Measurements from ENCODE around the gene HOXA11. TPM values are rescaled to one million over a fixed set of nuclear protein-coding genes. Genes with fewer than 3 reads are reported as not detected.

HOXA11 gene
- polyA plus RNA-seq, 4 donors = 29.6 to 48.7 (median 43.5) TPM

DNA sequence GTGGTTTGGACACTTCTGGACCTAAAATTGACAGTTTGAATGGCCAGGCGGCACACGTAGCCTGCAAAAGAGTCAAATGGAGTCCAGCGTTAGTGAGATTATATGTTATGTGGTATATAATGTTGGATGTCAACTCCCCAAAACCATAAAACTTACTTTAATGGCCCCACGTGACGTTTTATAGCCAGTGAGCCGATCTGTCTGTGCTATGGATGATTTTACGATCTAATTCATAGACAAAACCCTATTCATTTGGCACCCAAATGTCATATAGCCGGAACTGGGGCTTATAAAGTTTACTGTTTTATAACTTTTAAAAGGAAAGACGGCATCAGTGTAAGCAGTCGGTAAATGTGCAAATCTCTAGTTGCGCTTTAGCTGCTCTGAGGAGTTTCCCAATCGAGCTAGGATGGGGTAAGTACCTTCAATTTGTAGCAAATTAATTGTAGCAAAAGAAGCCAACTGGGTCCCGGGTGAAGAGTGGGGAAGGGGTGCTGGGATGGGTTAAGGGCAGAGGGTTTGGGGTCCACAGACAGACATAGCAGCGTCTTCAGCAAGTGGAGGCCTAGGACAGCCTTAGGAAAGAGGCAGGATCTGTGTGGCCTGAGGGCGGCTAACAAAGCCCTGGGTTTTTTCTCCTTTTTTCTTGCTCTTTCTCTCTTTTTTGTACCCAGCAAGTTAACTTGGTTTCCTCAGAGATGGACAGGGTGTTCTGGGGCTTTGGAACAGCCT, 44.7 kb downstream of the HOXA11 start:
- no peak for DNase-seq (ENCODE audit: low read depth in 4 of 4, low spot score in 2 of 4)

DNA sequence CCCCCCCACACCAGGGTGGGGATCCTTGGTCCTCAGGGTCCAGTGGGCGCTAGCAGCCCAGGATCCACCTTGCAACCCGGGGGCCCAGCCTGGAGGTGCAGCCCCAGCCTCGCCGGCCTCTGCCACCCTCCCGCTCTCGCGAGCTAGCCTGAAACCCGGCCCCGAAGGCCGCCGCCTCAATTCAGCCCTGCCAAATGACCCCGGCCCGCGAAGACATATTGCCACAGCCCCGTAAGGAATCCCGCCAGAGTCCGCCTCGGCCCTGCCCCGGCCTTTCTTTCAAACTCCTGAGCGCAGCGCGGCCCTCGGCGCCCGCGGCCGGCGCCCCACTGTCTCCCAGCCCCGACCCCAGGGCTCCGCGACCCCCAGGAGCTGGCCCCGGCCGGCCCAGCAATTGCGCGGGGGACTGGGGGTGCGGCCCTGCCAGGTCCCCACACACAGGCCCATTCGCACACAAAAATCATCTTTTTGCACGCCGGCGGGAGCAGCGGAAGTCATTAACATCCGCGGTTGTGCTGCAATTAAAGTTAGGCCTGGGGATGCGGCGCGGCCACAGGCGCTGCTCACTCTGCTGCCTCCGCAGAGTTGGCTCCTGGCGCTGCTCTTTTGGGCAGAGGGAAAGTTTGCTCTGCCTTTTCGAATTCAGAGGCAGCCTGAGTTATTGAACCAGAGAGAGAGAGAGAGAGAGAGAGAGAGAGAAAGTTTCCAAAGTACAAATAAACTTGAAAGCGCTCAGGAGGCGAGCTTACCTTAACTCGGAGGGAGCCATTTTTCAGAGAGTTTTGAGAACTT, 45.5 kb downstream of the HOXA11 start:
- no peak for DNase-seq (ENCODE audit: low read depth in 4 of 4, low spot score in 2 of 4)

DNA sequence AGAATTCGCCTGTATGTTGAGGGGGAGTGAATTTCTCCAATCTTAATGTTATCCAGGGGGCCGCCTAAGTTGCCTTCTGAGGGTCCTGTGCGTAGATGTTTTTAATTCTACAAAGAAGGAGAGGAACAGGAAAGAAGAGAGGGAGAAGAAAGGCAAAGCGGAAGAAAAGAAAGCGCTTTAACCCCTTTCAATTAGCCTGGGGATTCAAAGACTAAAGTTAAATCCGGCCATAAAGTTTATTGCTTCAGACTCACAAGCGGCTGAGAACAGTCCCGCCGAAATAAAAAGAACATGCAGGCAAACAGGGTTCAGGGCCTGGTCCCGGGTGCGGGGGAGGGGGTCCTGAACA, 46.1 kb downstream of the HOXA11 start:
- DNase-seq (ENCODE audit: low read depth in 4 of 4, low spot score in 2 of 4) = no peak

DNA sequence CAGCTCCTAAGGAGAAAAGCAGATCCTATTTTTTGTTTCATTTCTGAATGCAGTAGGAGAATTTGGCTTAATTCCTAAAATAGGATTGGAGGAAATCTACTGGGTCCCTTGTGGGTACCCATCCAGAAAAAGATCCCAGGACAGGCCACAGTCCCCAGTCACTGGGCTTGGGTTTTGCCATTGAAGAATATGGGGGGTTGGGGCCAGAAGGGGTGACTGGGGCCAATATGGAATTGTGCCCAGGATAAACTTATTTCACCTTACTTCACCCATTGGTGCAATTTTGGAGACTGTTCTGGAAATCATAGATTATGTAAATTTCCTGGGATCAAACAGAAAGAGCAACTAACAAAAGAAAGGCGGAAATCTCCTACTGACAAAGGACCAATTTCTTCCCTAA, 46.6 kb downstream of the HOXA11 start:
- no peak for DNase-seq (ENCODE audit: low read depth in 4 of 4, low spot score in 2 of 4)

DNA sequence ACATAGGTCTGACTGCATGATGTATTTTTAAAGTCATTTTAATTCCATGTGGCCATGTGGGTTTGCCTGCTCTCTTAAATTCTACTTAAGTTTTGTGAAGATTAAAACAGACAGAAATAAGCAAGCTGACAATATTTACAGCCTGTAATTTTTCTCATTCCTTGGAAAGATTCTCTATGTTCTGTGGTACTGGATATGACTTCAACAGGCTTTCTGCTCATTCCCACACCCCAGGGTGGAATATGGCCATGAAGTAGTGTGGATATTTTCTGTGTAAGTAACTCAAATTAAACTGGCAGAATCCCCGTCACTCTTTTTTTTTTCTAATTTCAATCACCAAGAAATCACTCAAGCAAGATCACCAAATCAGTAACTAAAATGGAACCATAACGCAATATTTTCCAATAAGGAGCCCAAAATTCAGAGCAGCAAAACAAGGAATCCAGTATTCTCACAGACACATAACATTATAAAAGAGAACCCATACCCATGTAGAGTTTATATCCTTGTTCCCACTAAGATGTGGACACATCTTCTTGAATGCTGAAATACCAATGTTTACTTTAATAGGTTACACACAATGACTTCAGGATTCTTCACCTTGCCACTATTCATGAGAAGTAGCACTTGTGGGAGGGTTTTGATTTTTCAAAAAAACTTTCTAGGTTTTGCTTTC, 47.3 kb downstream of the HOXA11 start:
- no peak for DNase-seq (ENCODE audit: low read depth in 4 of 4, low spot score in 2 of 4)

DNA sequence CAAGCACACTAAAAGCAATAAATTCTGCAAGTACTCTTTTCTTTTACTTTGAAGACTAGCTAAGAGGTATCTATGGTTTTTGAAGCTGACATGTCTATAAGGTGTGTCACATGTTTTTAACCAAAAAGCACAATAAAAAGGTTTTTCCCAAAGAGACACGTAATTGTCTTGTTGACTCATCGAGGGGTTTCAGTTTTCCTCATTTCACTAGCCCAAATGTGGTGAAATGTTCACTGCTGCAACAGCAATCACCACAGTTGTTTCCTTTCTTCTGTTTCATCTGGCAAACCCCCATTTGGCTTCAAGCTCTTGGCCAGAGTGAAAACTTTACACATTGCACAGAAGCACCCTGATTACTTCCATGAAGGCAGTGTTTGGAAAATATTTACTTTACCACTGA, 50.6 kb downstream of the HOXA11 start:
- DNase-seq (ENCODE audit: low read depth in 4 of 4, low spot score in 2 of 4) = no peak

DNA sequence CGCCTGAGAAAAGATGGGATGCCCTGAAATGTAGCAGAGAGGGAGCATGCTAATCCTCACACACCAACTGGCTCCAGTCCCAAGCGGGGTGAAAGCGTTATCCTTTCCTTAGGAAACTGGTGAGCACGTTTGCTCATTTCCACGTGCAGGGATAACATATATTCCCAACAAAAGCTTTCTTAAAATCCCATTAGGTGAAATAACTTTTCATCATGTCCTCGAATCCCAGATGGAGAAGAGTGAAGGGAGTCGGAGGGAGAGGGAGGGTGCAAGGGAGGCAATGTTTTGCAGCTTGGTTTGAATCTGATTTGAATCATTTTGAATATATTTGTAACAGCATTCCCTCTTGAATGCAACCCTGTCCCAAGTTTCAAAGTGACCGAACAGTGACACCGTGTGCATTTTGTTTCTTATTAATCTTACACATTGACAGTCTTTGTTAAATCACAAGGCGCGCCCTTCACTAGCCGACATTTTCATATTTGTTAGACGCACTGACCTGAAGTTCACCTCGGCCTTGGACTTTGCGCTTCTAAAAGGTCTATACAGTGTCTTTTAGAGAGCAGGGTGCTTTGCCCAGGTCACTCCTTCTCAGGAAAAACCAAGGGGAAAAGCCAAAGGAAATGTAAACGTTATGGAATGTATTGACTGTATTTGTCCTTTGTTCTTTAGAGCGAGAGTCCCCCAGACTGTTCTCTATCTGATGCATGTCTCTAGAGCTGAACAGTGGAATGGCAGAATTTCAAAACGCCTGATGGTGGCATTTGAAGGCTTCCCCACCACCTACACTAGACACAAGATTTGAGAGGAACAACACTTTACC, 51.4 kb downstream of the HOXA11 start:
- DNase-seq (ENCODE audit: low read depth in 4 of 4, low spot score in 2 of 4) = no peak

DNA sequence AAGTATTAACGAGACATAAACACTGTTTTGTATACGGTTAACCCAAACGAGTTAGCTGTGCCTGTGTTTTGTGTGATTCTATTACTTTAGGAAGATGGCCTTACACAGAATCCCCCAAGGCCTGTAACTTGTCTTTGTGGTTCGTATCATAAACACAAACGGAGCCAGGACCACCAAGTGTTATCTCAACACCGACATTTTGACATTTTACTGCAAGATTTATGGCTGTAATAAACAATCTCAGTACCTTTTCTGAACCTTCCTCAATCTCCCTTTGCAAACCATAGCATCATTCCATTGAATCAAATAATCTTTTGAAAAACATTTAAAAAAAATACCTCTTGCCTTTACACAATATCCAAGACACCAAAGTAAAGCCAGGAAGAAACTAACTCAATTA, 52.1 kb downstream of the HOXA11 start:
- DNase-seq (ENCODE audit: low read depth in 4 of 4, low spot score in 2 of 4) = no peak

DNA sequence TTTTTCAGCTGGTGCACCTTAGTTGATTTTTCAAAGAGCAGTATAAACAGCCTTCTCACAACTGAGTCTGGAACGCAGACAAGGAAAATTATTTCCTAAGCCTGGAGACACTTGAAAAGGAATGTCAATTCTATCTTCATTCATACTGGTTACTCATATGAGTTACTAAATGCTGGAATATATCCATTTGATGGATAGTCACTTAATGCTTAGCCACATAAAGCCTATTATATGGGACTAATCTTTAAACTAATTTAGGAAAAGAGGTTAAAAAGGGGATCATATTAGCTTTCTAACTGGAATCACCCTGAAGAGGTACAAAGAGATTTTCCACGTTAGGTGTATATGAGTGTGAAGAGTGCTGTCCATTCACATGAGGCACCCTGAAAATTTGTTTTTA, 52.8 kb downstream of the HOXA11 start:
- no peak for DNase-seq (ENCODE audit: low read depth in 4 of 4, low spot score in 2 of 4)

DNA sequence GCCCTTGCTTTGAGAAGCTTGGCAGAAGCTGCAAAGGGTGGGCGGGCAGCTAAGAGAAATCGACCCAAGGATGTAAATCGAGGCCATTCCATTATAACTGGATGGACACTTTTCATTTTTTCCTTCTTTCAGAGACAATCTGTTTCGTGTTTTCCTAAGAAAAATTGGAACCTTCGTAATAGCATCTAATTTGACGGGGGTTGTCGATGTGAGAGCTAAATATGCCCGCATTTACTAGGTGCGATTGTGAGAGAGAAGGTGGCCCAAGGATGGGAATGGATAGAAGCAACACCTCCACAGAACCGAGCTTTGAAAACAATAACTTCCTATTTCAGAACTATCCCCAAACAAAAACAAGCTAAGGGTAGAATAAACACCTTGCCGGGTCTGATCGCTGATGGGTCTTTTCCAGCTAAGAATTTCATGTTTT, 53.6 kb downstream of the HOXA11 start:
- no peak for DNase-seq (ENCODE audit: low read depth in 4 of 4, low spot score in 2 of 4)

Other genes starting within 250 kb of the HOXA11 start
- 1 to 10 TPM; 1.9 to 2.8 (median 2.6) TPM for gene HOXA1, start 89.2 kb downstream of the HOXA11 start, polyA plus RNA-seq (ENCODE audit: insufficient read length in 4 of 4)
- 10 to 100 TPM in 2 of 4 donors, 1 to 10 TPM in 2; 6.5 to 13.6 (median 10.5) TPM for gene HOXA2, start 82.5 kb downstream of the HOXA11 start, polyA plus RNA-seq (ENCODE audit: insufficient read length in 4 of 4)
- gene HOXA4, start 54.5 kb downstream of the HOXA11 start, polyA plus RNA-seq (ENCODE audit: insufficient read length in 4 of 4) = 10 to 100 TPM; 18.9 to 25.5 (median 22.2) TPM
- gene HOXA5, start 41.6 kb downstream of the HOXA11 start, polyA plus RNA-seq (ENCODE audit: insufficient read length in 4 of 4) = 10 to 100 TPM; 70.8 to 87.5 (median 80.9) TPM
- 10 to 100 TPM; 24.7 to 59.3 (median 38.3) TPM for gene HOXA6, start 37.5 kb downstream of the HOXA11 start, polyA plus RNA-seq (ENCODE audit: insufficient read length in 4 of 4)
- 10 to 100 TPM; 36.3 to 53.5 (median 51.6) TPM for gene HOXA3, start 32.6 kb downstream of the HOXA11 start, polyA plus RNA-seq (ENCODE audit: insufficient read length in 4 of 4)
- gene HOXA7, start 28.6 kb downstream of the HOXA11 start, polyA plus RNA-seq (ENCODE audit: insufficient read length in 4 of 4) = 10 to 100 TPM; 27.0 to 38.1 (median 31.3) TPM
- gene HOXA9, start 19.7 kb downstream of the HOXA11 start, polyA plus RNA-seq (ENCODE audit: insufficient read length in 4 of 4) = 100 to 1,000 TPM in 3 of 4 donors, 10 to 100 TPM in 1; 86.6 to 118 (median 107) TPM
- gene HOXA10, start 10.9 kb downstream of the HOXA11 start, polyA plus RNA-seq (ENCODE audit: insufficient read length in 4 of 4) = 100 to 1,000 TPM; 131 to 160 (median 151) TPM
- gene HOXA13, start 14.9 kb upstream of the HOXA11 start, polyA plus RNA-seq (ENCODE audit: insufficient read length in 4 of 4) = under 1 TPM in 1 of 4 donors, not detected in 3; 0.21 TPM
- gene EVX1, start 57.6 kb upstream of the HOXA11 start, polyA plus RNA-seq (ENCODE audit: insufficient read length in 4 of 4) = under 1 TPM in 2 of 4 donors, not detected in 2; 0.06 to 0.07 TPM